Activated CD8-positive, alpha-beta memory T cell treated with anti-CD3 and anti-CD28 coated beads, Interleukin-2, amount 50 U/mL, for 4 hours (primary cell): ENCODE measurements around the gene DMKN.

ENCODE experiments used
- DNase-seq: peaks from one replicate; pipeline ENCODE4 v3.0.0-alpha.2; 2020

Gene DMKN

DNA sequence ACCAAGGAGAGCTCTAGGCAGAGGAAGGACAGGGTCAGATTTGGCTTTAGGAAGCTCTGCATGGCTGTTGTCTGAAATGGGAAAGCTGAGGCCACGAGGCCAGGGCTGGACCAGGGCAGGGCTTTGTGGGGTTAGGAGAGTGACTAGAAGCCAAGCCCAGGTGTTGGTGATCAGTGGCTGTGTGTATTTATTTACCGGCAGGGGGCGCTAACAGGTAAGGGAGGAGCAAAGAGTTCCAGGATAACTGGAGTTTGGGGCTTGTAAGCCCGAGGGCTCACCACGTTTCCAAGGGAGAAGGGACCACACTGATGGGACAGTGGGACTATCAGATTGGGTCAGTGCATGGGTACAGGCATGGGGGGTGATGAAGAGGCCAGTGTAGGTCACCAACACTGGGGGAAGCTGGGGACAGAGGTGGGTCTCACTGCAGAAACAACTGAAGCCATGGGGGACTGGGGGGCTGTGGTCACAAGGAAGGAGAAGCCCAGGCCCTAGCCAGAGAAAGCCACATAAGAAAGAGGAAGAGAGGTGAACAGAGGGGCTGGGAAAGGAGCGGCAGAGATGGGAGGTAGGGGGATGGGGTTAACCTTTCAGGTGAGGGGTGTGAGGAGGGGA, 35.8 kb upstream of the DMKN start:
- DNase-seq, result peak; percentile 45

DNA sequence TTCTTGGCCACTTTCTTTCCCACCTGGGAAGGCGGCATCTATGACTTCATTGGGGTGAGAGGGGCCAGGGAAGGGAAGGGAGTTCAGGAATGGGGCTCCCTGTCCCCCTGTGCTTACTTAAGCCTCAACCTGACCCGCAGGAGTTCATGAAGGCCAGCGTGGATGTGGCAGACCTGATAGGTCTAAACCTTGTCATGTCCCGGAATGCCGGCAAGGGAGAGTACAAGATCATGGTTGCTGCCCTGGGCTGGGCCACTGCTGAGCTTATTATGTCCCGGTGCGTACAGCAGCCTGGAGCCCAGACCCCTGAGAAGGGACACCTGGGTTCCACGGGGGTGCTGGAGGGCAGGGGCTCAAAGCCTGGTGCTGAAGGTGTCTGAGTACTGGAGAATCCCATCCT, 33.1 kb upstream of the DMKN start:
- no peak for DNase-seq

DNA sequence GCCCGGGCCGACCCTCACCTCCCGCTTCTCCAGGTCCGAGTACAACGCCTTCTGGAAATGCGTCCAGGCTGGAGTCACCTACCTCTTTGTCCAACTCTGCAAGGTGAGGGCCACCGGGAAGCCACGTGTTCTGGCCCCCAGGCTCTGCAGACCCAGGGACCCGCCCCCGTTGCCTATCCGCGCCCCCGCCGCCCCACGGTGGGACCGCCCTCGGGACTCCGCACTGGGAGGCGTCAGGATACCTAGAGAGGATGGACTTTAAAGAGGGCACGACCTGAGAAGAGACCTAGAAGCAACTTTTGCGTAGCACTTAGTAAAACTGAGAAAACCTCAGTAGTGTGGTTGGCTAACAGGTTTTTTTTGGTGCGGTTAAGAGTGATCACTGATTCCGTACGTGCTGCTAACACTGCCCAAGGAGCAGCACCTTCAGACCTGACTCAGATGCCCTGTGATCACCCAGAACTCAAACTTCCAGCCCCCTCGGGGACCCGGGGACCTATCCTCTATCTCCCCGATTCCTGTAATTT, 32.5 kb upstream of the DMKN start:
- DNase-seq, result peak; percentile 67

DNA sequence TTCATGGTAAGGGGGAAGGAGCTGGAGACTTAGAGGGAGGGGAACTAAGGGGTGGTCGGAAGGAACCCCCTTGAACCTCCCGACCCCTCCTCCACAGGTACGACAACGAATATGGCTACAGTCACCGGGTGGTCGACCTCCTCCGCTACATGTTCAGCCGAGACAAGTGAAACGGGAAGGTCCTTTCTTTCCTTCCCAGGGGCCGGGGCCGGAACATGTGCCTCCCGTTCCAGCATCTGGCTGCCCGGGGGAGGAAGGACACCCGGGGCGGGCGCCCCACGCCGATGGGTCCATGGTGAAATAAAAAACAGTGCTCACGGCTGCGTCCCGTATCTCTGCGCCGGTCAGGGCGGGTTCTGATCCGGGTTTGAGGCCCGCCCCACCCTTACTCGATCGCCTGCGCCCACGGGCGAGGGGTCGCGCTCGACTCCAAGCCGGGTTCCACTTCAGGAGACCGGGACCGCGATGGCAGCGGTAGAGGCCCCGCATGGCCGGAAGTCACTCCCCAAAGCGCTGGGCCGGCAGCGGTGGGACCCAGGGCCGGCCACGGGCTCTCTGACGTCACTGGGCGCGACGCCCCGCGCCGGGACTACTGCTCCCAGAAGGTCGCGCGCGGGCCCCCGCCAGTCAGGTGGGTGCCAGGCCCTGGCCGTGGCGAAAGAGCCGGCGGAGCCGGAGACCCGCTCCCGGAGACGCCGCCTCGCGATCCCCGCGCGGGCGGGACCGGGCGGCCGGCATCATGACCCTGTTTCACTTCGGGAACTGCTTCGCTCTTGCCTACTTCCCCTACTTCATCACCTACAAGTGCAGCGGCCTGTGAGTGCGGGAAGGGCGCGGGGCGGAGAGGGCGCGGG, 31.8 kb upstream of the DMKN start, which contains the start of gene TMEM147:
Gene TMEM147, plus strand, starts transcription at position 626 of the 854 bp plus-strand sequence. Its CDS starts 114 bp downstream, at position 740.
- peak; percentile 86 for DNase-seq

DNA sequence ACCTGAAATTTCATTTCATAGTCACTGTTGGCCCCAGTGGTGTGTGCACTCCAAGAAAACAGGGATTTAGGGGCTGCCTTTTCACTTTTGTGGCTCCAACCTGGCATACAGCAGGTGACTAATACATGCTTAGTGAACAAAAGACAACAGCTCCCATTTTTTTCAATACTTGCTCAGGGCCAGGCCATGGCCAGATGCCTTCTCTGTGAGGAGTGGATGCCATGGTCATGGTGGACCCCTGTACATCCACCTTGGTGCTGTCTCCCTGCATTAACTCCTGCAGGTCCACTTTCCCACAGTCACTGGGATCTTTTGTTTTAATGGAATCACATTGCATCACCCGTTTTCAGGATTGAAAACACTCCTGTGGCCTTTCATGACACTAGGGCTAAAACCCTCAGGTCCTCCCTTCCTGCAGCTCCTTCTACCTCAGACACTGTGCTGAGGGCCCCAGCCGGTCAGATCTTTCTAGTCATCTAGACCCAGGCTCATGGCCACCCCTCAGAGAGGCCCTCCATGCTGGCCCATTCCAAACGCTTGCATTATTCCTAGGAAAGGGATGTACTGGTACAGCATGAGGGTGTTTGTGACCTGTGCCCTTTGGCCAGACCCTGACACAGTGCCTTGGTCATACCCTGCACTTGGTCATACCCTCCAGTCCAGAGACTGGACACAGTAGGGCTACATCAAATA, 30.8 kb upstream of the DMKN start:
- no peak for DNase-seq

DNA sequence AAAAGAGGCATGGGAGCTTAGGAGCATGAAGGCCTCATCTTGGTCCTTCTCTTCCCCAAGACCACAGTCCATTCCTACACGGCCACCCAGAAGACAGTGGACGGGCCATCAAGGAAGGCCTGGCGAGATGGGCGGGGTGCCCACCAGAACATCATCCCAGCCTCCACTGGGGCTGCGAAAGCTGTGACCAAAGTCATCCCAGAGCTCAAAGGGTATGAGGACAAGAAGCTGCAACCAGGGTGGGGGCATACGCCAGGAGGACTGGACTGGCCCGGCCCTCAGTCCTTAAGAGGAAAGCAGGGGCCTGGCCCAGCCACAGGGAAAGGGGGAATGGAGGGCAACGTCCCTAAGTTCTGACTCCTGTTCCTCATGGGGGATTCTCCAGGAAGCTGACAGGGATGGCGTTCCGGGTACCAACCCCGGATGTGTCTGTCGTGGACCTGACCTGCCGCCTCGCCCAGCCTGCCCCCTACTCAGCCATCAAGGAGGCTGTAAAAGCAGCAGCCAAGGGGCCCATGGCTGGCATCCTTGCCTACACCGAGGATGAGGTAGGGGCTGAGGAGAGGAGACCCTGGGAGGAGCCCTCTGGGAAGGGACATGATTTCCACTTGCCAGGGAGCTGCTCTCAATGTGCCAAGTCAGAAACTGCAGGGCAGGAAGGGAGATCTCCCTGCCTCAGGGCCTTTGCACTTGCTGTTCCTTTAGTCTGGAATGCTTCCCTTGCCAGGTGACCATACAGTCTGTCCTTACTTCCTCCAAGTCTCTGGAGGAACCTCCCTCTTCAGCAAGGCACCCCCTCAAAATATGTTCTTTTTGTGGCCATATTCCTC, 30.0 kb upstream of the DMKN start:
- DNase-seq, result no peak

DNA sequence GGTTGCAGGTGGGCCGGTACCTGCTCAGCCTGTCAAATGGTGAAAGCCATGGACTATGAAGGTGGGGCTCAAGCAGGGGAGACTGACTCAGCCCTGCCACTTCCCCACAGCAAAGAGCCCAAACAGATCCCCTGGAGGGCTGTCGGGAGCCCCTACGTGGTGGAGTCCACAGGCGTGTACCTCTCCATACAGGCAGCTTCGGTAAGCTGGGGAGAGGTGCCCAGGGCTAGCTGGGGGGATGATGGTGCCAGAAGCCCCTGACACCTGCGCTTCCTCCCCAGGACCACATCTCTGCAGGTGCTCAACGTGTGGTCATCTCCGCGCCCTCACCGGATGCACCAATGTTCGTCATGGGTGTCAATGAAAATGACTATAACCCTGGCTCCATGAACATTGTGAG, 28.8 kb upstream of the DMKN start:
- no peak for DNase-seq

DNA sequence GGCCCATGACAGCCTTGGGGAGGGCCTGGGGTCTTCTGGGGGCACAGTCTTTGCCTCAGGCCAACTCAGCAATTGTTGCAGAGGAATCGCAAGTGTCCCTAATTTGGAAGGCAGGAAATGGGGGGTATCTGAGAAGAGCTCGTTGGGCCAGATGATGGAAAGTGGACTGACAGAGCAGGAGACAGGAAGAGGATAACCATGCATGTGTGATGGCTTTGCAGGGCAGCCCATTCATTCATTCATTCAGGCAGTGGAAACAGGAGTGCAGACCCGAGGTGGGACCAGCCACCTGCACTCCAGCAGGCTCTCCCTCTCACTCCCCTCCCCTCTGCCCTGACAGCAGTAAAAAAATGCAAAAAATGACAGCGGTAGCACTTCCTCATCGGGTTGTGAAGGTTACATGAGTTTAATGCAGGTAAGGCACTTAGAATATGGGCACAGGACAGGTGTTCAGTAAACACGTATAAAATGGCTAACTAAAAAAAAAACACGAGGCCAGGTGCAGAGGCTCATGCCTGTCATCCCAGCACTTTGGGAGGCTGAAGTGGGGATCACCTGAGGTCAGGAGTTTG, 27.0 kb upstream of the DMKN start:
- no peak for DNase-seq

DNA sequence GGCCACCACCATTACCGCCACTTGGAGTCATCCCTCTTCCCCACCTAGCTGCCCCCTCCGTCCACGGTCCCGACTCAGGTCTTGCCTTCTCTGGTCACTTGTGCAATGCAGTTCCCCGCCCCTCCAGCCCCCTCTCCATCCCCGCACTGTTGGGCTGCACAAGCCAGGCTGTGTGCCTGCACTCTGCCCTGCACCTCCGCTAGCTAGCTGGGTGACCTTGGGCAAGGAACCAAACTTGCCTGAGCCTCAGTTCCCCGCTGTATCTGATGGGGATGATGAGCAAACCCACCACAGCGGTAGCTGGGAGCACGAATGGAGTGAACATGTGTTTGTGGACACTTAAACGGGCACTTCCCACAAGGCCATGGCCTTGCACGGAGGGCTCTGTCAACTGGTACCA, 26.4 kb upstream of the DMKN start:
- no peak for DNase-seq

DNA sequence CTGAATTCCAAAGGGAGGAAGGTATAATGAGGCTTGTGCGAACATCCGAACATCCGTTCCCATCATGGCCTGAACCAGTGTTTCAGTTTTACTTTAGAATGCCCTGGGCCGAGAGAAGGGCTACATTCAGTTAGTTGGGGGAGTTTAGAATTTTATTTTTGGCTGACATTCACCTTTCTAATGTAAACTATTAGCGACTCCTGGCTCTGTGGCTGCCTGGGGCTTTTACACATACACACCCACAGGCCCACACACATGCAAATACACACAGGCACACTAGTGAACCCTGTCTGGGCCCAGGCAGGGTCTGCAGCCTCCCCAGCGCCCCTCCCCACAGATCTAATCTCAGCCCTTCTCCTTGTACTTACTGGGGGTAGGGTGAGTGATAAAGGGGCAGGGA, 25.9 kb upstream of the DMKN start:
- DNase-seq, result no peak

DNA sequence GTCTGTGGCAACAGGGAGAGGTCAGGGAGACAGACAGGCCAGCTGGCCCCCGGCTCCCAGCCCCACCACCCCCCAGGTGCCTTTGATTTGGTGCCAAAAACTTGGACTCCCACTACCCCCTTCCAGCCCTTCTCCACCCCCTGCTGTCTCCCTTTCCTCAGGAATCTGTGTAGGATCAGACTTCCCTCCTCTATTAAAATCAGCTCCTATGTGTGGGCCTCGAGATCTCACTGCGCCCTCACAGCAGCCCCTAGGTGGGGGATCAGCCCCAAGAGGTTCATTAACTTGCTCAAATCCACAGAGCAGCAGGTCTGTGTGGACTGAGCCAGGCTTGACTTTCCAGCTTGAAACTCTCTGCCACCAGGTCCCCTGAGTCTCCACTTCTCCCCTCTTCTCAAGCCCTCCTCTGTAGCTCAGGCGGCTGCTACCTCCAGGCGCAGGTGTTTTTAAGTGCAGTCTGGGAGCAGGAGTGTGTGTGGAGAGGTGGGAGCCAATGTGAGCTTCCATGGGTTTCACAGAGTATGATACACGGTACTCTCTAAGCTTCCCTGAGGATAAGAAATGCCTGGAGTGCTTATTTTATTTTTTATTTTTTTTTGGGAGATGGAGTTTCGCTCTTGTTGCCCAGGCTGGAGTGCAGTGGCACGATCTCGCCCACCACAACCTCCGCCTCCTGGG, 21.5 kb upstream of the DMKN start:
- DNase-seq, result no peak

DNA sequence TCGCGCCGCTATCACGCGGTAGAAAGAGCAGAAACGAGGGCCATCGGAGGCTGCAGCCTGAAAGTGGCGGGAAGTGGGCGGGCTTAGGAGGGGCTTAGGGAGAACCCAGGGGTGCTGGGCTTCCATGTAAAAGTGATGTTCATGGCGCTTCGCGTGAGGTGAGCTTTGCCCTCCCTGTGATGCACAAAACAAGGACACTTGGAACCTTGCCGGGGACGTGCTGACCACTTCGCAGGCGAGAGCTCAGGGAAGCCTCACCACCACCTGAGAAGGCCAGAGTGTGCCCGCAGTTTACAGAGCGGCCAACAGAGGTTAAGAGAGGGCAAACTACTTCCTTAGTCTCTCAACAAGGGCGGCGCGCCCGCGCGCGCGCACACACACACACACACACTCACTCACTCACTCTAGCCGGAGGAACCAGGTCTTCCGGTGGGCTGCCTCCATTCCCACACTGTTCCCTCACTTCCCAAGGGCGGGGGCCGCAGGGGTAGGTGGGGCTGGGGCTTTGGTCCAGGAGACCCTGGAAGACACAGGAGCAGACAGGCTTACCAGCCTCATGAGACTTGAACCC, 20.5 kb upstream of the DMKN start:
- DNase-seq, result peak; percentile 44

DNA sequence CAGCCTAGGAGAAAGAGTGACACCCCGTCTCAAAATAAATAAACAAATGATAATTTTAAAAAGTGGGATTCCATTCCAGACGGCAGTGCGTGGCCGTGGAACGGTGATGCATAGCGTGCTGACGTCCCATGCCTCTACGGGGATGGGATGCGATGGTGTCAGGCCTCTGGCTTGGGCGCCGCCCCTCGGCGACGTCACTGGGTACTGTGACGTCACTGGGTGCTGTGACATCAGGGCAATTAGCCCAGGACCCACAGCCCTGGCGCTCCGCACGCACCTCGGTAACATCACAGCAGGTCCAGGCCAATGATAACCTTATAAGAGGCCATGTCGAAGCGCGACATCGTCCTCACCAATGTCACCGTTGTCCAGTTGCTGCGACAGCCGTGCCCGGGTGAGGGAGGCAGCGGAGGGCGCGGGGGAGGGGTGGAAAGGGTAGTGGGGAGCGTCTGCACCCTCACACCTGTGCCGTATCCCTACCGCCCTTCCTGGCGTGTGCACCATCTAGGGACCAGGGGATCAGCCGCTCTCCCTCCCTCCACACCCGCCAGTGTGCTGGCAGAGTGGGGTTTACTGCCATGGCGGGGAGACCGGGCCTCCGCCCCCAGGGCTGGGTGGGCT, 19.9 kb upstream of the DMKN start, which contains the start of gene GAPDHS:
Gene GAPDHS, plus strand, starts transcription at position 256 of the 621 bp plus-strand sequence. Its CDS starts 72 bp downstream, at position 328.
- DNase-seq, result no peak

DNA sequence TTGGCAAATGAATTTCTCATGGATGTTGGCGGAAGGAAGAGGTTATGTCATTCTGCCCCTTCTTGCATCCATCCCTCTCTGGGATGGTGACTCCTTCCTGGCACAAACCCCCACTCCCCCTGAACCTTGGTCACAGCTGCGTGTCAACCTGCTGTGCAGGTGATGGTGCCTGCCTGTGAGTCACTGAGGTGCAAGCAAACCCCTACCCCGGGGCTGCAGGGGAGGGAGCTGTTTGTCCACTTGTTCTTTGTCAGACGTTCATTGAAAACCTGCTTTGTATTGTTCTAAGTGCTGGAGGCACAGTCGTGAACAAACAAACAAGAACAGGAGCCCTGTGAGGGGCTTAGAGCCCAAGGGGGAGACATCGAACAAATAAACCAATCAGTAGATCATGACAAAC, 17.8 kb upstream of the DMKN start:
- DNase-seq, result no peak

DNA sequence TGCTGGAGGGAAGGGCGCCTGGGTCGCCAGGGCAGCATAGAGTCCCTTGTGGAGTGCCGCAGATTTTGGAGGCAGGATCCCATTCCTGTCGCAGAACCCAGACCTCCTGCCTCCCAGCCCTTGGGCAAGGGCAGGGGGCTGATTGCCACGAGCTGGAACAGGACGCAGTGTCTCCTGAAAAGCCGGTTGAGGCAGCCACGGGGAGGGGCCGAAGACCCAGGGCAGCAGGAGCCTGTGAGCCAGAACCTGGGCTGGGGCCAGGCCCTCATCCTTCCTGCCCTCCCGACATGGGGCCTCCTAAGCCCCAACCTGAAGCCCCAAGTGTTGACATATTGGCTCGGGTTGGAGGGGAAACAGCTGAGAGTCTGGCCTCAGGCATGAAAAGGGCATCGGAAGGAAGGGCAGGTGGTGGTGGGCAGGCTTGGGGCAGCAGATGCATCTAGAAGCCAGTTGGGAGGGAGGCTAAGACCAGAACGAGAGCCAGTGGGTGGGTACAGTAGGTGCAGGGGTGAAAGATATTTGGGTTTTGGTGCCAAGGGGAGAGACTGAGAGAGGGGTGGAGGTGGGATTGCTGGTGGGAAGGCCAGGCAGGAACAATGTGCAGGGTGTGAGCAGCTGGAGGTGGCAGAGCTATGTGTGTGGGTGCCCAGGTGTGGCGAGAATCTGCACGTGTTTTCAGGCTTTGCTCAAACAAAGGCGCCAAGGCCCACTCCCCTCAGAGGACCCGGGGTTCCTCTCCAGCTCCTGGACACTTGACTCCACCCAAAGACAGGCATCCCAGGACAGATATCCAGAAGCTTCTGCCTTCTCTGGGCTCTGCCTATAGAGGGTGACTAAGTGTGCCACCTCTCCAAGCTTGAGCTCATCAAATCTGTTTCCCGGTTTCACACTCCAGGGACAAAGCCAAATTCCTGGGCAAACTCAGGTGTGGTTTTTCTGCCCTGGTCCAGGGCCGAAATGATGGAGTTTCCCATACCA, 16.1 kb upstream of the DMKN start:
- no peak for DNase-seq

DNA sequence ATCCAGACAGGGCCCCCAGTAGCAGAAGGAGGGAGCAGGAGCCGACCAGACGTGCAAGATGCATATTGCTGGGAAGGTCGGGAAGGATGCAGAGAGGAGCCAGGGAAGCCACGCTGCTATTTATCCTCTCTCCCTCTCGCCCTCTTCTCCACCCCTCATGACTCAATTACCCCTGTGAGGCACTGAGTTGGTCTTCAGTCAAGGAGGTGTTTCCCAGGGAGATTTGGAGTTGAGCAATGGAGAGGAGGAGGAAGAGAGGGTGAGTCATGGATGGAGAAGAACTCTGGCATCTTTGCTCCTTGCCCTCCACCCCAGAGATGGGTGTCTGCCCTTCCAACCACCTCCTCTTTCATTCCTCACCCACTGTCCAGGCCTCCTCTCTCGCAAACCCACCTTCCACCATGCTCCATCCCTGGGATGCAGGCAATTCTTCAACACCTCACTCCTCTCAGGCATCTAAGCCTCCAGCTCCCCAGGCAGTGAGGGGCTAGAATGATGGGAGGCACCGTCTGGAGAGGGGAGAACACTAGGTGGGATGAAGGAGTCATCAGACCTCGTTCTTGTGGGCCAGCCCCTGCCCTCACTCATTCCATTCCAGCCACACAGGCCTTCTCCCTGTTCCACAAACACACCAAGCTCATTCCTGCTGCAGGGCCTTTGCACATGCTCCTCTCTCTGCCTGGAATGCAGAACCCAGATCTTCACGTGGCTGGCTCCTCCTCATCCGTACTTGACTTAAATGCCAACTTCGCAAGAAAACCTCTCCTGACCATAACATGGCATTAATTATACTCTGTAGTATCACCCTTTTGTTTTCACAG, 15.0 kb upstream of the DMKN start, which contains the start of gene SBSN:
Gene SBSN, minus strand, starts transcription at position 94 of the 821 bp plus-strand sequence. Its CDS starts 30 bp downstream, at position 64.
- DNase-seq, result no peak

DNA sequence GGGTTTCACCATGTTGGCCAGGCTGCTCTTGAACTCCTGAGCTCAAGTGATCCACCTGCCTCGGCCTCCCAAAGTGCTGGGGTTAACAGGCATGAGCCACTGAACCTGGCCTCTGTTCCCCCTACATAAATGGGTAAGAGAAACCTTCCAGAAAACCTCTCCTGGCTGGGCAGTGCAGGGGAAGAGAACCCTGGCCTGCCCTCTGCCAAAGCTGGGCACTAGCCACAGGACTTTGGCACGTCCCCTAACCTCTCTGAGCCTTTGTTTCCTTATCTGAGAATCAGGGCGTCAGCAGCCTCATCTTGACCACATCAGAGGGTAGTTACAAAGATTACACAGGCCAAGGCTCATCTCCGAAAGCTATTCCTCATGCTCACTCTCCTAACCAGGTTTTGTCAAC, 12.4 kb upstream of the DMKN start:
- no peak for DNase-seq

DNA sequence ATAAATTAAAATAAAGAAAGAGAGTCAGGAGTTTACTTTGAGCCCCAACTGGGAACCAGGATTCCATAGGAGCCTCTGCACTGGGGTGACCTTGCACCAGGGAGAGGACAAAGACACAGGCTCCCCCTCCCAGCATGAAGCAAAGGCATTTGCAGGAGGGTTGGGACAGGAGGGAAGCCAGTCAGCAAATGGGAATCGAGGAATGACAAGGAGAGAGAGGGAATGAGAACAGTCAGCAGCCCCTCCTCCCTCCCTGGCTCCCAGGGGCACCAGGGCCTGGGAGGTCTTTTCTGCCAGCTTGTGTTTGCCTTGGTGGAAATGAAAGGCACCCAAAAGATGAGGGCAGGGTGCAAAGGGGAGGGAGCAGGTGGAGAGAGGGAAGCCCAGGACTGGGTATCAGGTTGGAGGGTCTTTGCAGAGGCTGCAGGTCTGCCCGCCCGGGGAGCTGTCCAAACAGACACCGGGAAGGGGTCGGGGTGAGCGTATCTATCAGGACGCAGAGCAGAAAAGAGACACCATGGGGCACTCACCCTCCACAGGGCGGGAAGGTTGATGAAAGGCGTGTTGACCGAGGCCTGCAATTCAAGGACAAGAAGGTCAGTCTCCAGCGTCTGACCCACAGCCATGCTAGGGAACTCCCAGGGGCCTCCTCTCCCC, 10.9 kb upstream of the DMKN start:
- DNase-seq, result no peak
